Spleen (tissue), 11 donors: ENCODE data around the gene CYLD. TPM values are rescaled to one million over a fixed set of nuclear protein-coding genes. Genes with fewer than 3 reads are reported as not detected.

ENCODE experiments used
- DNase-seq: peaks from one replicate; pipeline ENCODE4 v3.0.0-alpha.2; 2020
- H3K27ac ChIP-seq, 8 donors: fragments of 200-600 bp; sonication (generic) in 7 of 8; 1 replicate in 4 of 8; 2 replicates in 4 of 8; pipeline versions ENCODE4 v1.5.0 to v1.8.0; 2016 to 2021; ENCODE audit warnings: inconsistent platforms in 4 of 8, mild to moderate bottlenecking in 4 of 8, moderate library complexity in 1 of 8
- H3K27me3 ChIP-seq, 7 donors: fragments of 200-600 bp; sonication (generic) in 6 of 7; replicated peaks in 1 of 7; 1 replicate in 4 of 7; 2 replicates in 3 of 7; pipeline versions ENCODE4 v1.5.0 to v1.8.0; 2016 to 2021; ENCODE audit warnings: inconsistent platforms in 3 of 7, mild to moderate bottlenecking in 1 of 7
- H3K36me3 ChIP-seq, 6 donors: fragments of 200-600 bp; sonication (generic) in 5 of 6; 1 replicate in 4 of 6; 2 replicates in 2 of 6; pipeline versions ENCODE4 v1.5.0 to v1.8.0; 2016 to 2021; ENCODE audit warnings: inconsistent platforms in 2 of 6
- H3K4me1 ChIP-seq, 6 donors: fragments of 200-600 bp; sonication (generic) in 5 of 6; 1 replicate in 3 of 6; 2 replicates in 3 of 6; pipeline versions ENCODE4 v1.5.0 to v1.8.0; 2016 to 2021; ENCODE audit warnings: inconsistent platforms in 3 of 6
- H3K4me3 ChIP-seq, 8 donors: fragments of 200-600 bp; sonication (generic) in 7 of 8; 1 replicate in 4 of 8; 2 replicates in 4 of 8; pipeline versions ENCODE4 v1.5.0 to v1.8.0; 2016 to 2021; ENCODE audit warnings: inconsistent platforms in 4 of 8, mild to moderate bottlenecking in 4 of 8, moderate library complexity in 2 of 8
- H3K9me3 ChIP-seq, 8 donors: fragments of 200-600 bp; sonication (generic) in 7 of 8; 1 replicate in 4 of 8; 2 replicates in 4 of 8; pipeline versions ENCODE4 v1.5.0 to v1.8.0; 2016 to 2021; ENCODE audit warnings: inconsistent platforms in 4 of 8
- CTCF ChIP-seq, 11 experiments: fragments of 200-600 bp in 7 of 11; fragments of 450-650 bp in 4 of 11; sonication (generic) in 4 of 11; IDR thresholded peaks in 8 of 11; conservative IDR thresholded peaks in 3 of 11; 1 replicate in 7 of 11; 2 replicates in 4 of 11; pipeline versions ENCODE4 v1.4.0 to v1.8.0; 2016 to 2021; ENCODE audit warnings: antibody characterized with exemption in 11 of 11, inconsistent platforms in 4 of 11, mild to moderate bottlenecking in 1 of 11
- POLR2A ChIP-seq, 3 donors: fragments of 450-650 bp; IDR thresholded peaks; one replicate each; pipeline ENCODE4 v1.5.1; 2017; ENCODE audit warnings: antibody characterized with exemption in 3 of 3, mild to moderate bottlenecking in 1 of 3
- POLR2AphosphoS5 ChIP-seq, 3 donors: sonication (generic); formaldehyde crosslinking; IDR thresholded peaks; one replicate each; pipeline ENCODE4 v1.5.1; 2017; ENCODE audit warnings: antibody characterized with exemption in 3 of 3
- WGBS, 5 donors: extraction: QIAGEN DNeasy Blood & Tissue Kit in 3 of 5; methylation state at CpG; one replicate each; pipeline versions ENCODE4 v1.1.5 to v1.1.7; 2013 to 2018; 5-methylcytosine and 5-hydroxymethylcytosine counted together
- intact Hi-C: fragments of 100-400 bp; cut with DNase I; formaldehyde crosslinking; loops from one replicate; pipeline ENCODE4 v1.15.0; 2023; ENCODE audit warnings: low total_unique reads
- polyA plus RNA-seq, 3 donors: library from polyadenylated mRNA; stranded (reverse); fragments of 200-250 nt; gene quantifications; one replicate each; pipeline ENCODE4 v1.2.1, GENCODE V29; 2013
- total RNA-seq, 7 donors: library from RNA; depleted of rRNA in 3 of 7; stranded (reverse); fragments of >200 nt in 3 of 7; fragmentation: NEBNext Ultra II Directional in 4 of 7; extraction: Animal tissue kit (Norgen Biotek cat#: 25700) in 4 of 7; gene quantifications; one replicate each; pipeline versions ENCODE4 v1.1.0 to v1.2.1, GENCODE V29; 2016 to 2021
- donor health status: healthy with polysubstance abuse.
- donor health status: DM: no; HTN: no; CAD: no; lungs with moderate emphysema.
- donor health status: DM: no; HTN: no; CAD: no.
- donor health status: Bipolar disorder and iron deficiency.
- donor health status: healthy.
- donor health status: DM: no; HTN: no; CAD: no.
- donor health status: DM: yes; HTN: yes; CAD: no.

Gene CYLD
- total and polyA plus RNA-seq, 10 donors = 19.9 to 133 (median 103) TPM

- DNase-seq = no peak
- H3K27ac ChIP-seq = no peak overlapping the region
- no peaks in the 10 kb centered on the region for H3K9me3 ChIP-seq
- WGBS, 5 donors = 89 to 92% (median 91%) methylated on average over 12 to 16 of the region's 16 CpGs
- H3K27me3 ChIP-seq = peaks cover 0 to 33% (median 15%) of the 10 kb centered on the region in 7 donors
- no peaks in the 10 kb centered on the region for H3K36me3 ChIP-seq
- H3K4me3 ChIP-seq = peak overlapping the region in 1 of 8 donors; percentile 63
- peaks cover 0 to 13% (median 8%) of the 10 kb centered on the region in 6 donors for H3K4me1 ChIP-seq
- TF ChIP-seq CTCF (IDR thresholded peaks at IDR 0.05 in 8 of 11, conservative IDR thresholded peaks at IDR 0.05 in 3 of 11) (no peak), POLR2A (IDR thresholded peaks at IDR 0.05) (no peak), POLR2AphosphoS5 (IDR thresholded peaks at IDR 0.05) (no peak)
- intact Hi-C loops = no loop called here
Measured at GRCh38 chr16:50839920-50840729, 98.2 kb downstream of the CYLD start.

GRCh38 chr16:50841081-50841886 lies 99.4 kb downstream of the CYLD start:
- H3K4me3 ChIP-seq = peak overlapping the region in 7 of 8 donors; percentile 20 to 63 (median 25)
- 6 to 15% (median 10%) methylated on average over 37 to 44 of the region's 44 CpGs for WGBS, 5 donors
- H3K36me3 ChIP-seq = no peaks in the 10 kb centered on the region
- H3K4me1 ChIP-seq = peaks cover 0 to 13% (median 8%) of the 10 kb centered on the region in 6 donors
- TF ChIP-seq CTCF (IDR thresholded peaks at IDR 0.05 in 8 of 11, conservative IDR thresholded peaks at IDR 0.05 in 3 of 11) = no peak
- no peak for TF ChIP-seq POLR2A (IDR thresholded peaks at IDR 0.05)
- no peak for TF ChIP-seq POLR2AphosphoS5 (IDR thresholded peaks at IDR 0.05)
- intact Hi-C loops = no loop called here
- DNase-seq = no peak
- peaks cover 0 to 33% (median 15%) of the 10 kb centered on the region in 7 donors for H3K27me3 ChIP-seq
- H3K9me3 ChIP-seq = no peaks in the 10 kb centered on the region
- H3K27ac ChIP-seq = no peak overlapping the region

GRCh38 chr16:50842013-50842505 lies 100.2 kb downstream of the CYLD start:
- DNase-seq = no peak
- Histone ChIP-seq H3K9me3 (no peaks in the 10 kb centered on the region), H3K27ac (no peak overlapping the region), H3K27me3 (peaks cover 0 to 33% (median 15%) of the 10 kb centered on the region in 7 donors), H3K4me3 (no peak overlapping the region), H3K36me3 (no peaks in the 10 kb centered on the region), H3K4me1 (peaks cover 0 to 13% (median 8%) of the 10 kb centered on the region in 6 donors)
- TF ChIP-seq POLR2A (IDR thresholded peaks at IDR 0.05) (no peak), POLR2AphosphoS5 (IDR thresholded peaks at IDR 0.05) (no peak), CTCF (IDR thresholded peaks at IDR 0.05 in 8 of 11, conservative IDR thresholded peaks at IDR 0.05 in 3 of 11) (no peak)
- intact Hi-C loops = no loop called here
- WGBS, 5 donors = 76 to 90% (median 88%) methylated on average over 16 to 17 of the region's 17 CpGs
